HG03521 (cell line): Measurements from ENCODE around the gene POGZ.
"Not testable (repeated sequence)": the region's sequence is repeated elsewhere in the genome, so short reads cannot be mapped to it uniquely, and the experiment has no call there.

Experiments
- ATAC-seq: cut with Tn5 transposase; IDR thresholded peaks from one replicate; pipeline ENCODE4 v1.9.1; 2021; ENCODE audit warnings: mild to moderate bottlenecking, moderate library complexity; ENCODE audit not compliant: unreplicated experiment

The POGZ gene

GRCh38 chr1:151425103-151425502 lies 34.2 kb downstream of the POGZ start:
- no peak for ATAC-seq

DNA sequence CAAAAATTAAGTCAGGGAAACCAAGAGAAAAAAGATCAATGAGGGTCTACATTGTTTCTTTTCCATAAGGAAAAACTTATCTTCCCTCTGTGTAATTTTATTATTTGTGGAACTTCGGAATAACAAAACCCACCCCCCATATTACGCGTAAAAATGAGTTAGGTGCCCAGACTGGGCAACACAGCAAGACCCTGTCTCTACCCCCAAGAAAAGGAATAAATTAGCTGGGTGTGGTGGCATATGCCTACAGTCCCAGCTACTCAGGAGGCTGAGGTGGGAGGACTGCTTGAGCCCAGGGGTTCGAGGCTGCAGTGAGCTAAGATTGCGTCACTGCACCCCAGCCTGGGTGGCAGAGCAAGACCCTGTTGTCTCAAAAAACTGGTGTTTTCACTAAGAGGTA lies 39.5 kb downstream of the POGZ start:
- no peak for ATAC-seq

DNA sequence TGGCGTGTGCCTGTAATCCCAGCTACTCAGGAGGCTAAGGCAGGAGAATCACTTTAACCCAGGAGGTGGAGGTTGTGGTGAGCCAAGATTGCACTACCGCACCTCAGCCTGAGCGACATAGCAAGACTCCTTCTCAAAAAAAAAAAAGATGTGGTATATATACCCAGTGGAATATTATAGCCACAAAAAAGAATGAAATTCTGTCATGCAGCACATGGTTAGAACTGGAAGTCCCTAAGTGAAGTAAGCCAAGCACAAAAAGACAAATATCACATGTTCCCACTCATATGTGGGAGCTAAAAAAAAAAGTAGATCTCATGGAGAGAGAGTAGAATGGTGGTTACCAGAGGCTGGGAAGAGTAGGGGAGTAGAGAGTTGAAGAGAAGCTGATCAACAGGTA lies 41.2 kb downstream of the POGZ start:
- ATAC-seq, result no peak

- ATAC-seq, result no peak
Observed at GRCh38 chr1:151416231-151416630, 43.1 kb downstream of the POGZ start.

DNA sequence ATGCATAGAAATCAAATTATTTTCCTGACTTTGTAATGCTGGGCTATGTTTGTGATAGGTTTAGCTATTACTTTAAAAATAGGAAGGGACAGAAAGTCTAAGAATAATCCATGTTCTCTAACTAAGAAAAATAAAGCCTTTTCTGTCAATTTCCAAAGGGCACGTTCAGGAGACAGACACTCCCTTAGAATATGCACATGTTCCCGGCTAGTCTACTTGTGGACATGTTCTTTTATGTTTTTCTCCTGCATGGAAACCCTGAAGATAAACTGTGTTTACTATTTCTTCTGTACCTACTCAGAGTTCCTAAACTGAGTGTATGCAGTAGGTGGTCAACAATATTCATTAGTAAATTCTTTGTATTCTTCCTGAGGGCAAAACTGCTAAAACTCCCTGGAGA lies 47.4 kb downstream of the POGZ start:
- ATAC-seq, result no peak

DNA sequence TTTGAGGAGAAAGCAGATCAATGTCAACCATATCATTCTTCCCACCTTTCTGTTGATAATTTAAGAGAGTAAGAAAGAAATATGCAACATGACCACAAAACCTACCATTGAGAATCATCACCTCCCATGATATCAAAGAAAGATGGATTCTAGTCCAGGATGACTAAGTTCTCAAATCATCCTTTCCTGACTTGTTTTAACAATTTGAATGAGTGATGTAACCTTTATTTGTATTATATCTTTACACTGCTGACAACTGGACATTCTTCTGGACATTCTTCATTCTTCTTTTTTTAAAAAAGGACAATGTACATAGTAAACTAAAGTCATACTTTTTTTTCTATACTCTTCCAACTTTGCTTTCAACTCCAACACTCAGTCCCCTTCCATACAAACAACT lies 50.4 kb downstream of the POGZ start:
- ATAC-seq, result no peak

- no peak for ATAC-seq
Observed at GRCh38 chr1:151407304-151407703, 52.0 kb downstream of the POGZ start.

- no peak for ATAC-seq
Observed at GRCh38 chr1:151406176-151406575, 53.1 kb downstream of the POGZ start.

GRCh38 chr1:151405187-151405951 lies 53.9 kb downstream of the POGZ start:
- ATAC-seq, result no peak

- no peak for ATAC-seq
Observed at GRCh38 chr1:151403612-151404011, 55.7 kb downstream of the POGZ start.

GRCh38 chr1:151402764-151403163 lies 56.5 kb downstream of the POGZ start:
- ATAC-seq, result no peak

DNA sequence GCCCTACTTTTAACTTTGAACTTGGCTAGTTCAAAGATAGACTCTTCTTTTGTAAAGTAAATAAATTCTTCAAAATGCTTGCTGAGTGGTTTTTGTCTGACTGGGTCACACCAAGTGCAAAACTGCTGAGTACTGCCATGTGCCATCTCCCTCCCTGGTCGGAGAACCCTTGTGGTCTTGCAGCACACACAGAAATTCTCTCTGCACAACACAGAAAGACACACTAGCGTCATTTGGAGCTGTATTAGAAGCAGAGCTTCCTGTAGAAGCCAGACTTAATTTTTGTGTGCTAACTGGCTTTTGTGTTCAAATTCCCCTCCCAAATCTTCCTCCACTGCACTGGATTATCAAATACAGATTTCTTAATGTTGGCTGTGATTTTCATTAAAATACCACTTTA lies 57.4 kb downstream of the POGZ start:
- ATAC-seq, result no peak

DNA sequence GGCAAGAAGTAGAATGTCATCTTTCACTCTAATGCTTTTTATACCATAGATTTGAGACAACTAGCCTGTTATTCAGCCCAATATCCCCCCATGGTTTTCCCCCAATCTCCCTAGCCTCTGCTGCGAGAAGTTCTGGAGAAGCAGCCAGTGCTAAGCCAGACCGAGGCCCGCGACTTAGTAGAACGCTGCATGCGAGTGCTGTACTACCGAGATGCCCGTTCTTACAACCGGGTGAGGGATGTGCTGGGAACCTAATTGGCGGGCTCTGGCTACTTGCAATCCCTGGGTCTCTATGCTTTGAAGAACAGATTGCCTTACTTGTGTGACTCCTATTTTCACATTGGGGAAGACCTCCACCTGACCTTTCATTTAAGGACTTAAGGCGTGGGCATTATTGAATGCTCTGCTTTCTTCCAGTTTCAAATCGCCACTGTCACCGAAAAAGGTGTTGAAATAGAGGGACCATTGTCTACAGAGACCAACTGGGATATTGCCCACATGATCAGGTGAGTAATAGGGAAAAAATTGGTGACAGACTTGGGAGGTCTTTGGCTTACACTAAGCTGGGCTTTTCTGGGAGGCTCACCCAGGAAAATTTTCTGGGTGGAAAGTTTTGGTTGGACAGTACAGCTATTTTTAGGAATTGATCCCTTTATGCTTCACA lies 58.0 kb downstream of the POGZ start:
- no peak for ATAC-seq

DNA sequence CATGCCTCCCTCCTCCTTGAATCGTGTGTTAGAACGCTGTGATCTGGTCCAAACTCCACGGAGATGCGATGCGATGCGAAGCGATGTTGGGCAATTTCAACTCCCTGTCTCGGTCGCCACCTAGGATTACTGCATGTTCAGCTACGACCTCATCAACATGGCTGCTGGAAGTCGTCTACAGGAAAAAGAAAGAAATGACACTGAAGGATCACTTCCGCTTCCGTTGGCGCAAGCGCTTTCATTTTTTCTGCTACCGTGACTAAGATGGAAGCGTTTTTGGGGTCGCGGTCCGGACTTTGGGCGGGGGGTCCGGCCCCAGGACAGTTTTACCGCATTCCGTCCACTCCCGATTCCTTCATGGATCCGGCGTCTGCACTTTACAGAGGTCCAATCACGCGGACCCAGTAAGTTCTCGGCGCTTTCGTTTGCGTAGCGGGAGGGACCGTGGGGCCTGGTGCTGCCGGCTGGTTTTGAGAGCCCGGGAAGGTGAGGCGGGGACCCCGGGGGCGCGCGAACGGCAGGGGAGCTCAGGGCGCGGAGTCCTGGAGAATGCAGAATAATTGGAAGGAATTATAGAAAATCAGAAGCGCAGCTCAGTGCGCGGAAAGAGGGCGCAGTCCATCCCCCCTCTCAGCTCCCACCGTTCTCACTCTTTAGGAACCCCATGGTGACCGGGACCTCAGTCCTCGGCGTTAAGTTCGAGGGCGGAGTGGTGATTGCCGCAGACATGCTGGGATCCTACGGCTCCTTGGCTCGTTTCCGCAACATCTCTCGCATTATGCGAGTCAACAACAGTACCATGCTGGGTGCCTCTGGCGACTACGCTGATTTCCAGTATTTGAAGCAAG lies 59.7 kb downstream of the POGZ start, which contains the start of gene PSMB4:
TSS of gene PSMB4 (plus strand) at position 250 of the 848 bp plus-strand sequence. CDS start at position 265, 15 bp downstream.
- peak; percentile 75 for ATAC-seq

- not testable (repeated sequence) for ATAC-seq
Observed at GRCh38 chr1:151396265-151396664, 63.0 kb downstream of the POGZ start.

- no peak for ATAC-seq
Observed at GRCh38 chr1:151393583-151393982, 65.7 kb downstream of the POGZ start.

GRCh38 chr1:151391079-151391563 lies 68.2 kb downstream of the POGZ start:
- no peak for ATAC-seq

DNA sequence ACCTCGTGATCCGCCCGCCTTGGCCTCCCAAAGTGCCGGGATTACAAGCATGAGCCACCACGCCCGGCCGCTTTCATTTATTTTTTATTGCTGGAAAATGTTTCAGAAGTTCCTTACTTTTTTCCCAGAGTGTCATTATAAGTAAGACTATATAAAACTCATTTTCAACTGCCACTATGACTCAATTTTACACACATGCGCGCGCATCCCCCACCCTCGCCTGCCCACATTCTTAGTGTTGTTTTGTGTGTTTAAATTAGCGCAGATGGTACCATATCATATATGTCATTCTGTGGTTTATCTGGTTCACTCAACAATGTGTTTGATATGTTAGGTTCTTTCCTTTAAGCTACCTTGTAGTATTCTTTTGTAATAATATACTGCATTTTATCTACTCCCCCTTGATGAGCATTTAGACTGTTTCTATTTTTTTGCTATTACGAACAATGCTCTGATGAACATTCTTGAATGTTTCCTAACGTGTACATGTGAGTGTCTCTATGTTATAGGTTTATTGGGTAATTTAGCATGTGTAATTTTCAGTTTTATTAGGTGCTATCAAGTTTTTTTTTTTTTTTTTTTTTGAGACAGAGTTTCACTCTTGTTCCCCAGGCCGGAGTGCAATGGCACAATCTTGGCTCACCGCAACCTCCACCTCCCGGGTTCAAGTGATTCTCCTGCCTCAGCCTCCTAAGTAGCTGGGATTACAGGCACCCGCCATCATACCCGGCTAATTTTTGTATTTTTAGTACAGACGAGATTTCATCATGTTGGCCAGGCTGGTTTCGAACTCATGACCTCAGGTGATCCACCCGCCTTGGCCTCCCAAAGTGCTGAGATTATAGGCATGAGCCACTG lies 68.8 kb downstream of the POGZ start:
- not testable (repeated sequence) for ATAC-seq

- no peak for ATAC-seq
Observed at GRCh38 chr1:151386002-151386401, 73.3 kb downstream of the POGZ start.

DNA sequence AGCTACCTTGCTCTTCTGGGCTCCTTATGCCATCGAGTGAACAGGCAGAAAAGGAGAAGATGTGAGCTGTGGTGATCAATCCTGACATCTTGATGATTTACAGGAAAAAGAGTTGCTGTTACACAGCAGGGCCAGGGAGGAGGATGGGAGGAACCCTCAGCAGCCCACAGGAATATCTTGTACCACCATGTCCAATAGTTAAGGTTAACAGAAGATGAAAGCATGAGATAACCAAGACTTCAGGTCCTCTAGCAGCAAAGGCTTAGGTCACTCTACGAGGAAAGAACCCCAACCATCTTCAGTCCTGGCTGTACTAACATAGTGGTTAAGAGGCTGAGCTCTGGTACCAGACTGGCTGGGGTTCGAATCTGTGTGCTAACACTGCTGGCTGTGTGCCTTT lies 74.7 kb downstream of the POGZ start:
- no peak for ATAC-seq
